IgD-negative memory B cell (primary cell): ENCODE measurements around the gene ABCC2. TPM values are rescaled to one million over a fixed set of nuclear protein-coding genes. Genes with fewer than 3 reads are reported as not detected.
A peak's percentile ranks its signal among the peaks of the same experiment; 100 is the strongest.
"Not testable (repeated sequence)": the region's sequence is repeated elsewhere in the genome, so short reads cannot be mapped to it uniquely, and the experiment has no call there.

ENCODE experiments used
- H3K27ac Mint-ChIP-seq, 3 donors: one replicate each; pipeline ENCODE4 v1.8.0; 2020 to 2022; ENCODE audit warnings: mild to moderate bottlenecking in 3 of 3, mixed read lengths in 3 of 3, moderate library complexity in 1 of 3
- H3K27me3 Mint-ChIP-seq: one replicate; pipeline ENCODE4 v1.8.0; 2021; ENCODE audit warnings: mixed read lengths
- H3K36me3 Mint-ChIP-seq: one replicate; pipeline ENCODE4 v1.8.0; 2020; ENCODE audit warnings: mild to moderate bottlenecking, mixed read lengths
- H3K4me1 Mint-ChIP-seq, 3 donors: one replicate each; pipeline ENCODE4 v1.8.0; 2020 to 2022; ENCODE audit warnings: mixed read lengths in 3 of 3, mild to moderate bottlenecking in 1 of 3
- H3K4me3 Mint-ChIP-seq, 4 donors: one replicate each; pipeline ENCODE4 v1.8.0; 2020 to 2022; ENCODE audit warnings: mild to moderate bottlenecking in 4 of 4, mixed read lengths in 4 of 4, moderate library complexity in 3 of 4
- H3K9me3 Mint-ChIP-seq, 3 donors: one replicate each; pipeline ENCODE4 v1.8.0; 2020 to 2021; ENCODE audit warnings: mixed read lengths in 3 of 3, mild to moderate bottlenecking in 1 of 3
- polyA plus RNA-seq: library from polyadenylated mRNA; unstranded; fragments of 300-500 nt; fragmentation: Illumina TruSeq; gene quantifications from one replicate; pipeline ENCODE4 v1.2.3, GENCODE V29; 2021

The ABCC2 gene
- polyA plus RNA-seq, 1 donor from 2014 or later, result 0.33 TPM

GRCh38 chr10:99845837-99846382, 63.5 kb downstream of the ABCC2 start:
- H3K4me1 Mint-ChIP-seq, result peaks cover 4 to 6% (median 4%) of the 10 kb centered on the region in 3 donors
- H3K9me3 Mint-ChIP-seq, result no peaks in the 10 kb centered on the region
- H3K36me3 Mint-ChIP-seq, result no peaks in the 10 kb centered on the region
- H3K27me3 Mint-ChIP-seq, result no peaks in the 10 kb centered on the region
- H3K4me3 Mint-ChIP-seq, result peak overlapping the region in 1 of 4 donors; percentile 17
- H3K27ac Mint-ChIP-seq, result no peak overlapping the region

DNA sequence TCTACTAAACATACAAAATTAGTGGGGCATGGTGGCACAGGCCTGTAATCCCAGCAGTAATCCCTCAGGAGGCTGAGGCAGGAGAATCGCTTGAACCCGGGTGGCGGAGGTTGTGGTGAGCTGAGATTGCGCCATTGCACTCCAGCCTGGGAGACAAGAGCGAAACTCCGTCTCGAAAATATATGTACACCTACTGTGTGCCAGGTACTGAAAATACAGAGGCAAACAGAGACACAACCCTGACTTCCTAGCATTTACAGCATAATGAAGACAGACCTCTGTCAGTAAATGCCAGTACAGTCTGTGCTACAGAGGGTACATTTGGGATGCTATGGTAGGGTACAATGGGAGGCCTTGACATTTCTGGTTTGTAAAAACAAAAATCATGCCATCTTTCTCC, 66.6 kb downstream of the ABCC2 start:
- H3K27me3 Mint-ChIP-seq, result no peaks in the 10 kb centered on the region
- peaks cover 1% of the 10 kb centered on the region for H3K36me3 Mint-ChIP-seq
- H3K4me3 Mint-ChIP-seq, result no peak overlapping the region
- H3K4me1 Mint-ChIP-seq, result peaks cover 4 to 6% (median 4%) of the 10 kb centered on the region in 3 donors
- H3K27ac Mint-ChIP-seq, result no peak overlapping the region
- H3K9me3 Mint-ChIP-seq, result peaks cover 0 to 8% (median 5%) of the 10 kb centered on the region in 3 donors

DNA sequence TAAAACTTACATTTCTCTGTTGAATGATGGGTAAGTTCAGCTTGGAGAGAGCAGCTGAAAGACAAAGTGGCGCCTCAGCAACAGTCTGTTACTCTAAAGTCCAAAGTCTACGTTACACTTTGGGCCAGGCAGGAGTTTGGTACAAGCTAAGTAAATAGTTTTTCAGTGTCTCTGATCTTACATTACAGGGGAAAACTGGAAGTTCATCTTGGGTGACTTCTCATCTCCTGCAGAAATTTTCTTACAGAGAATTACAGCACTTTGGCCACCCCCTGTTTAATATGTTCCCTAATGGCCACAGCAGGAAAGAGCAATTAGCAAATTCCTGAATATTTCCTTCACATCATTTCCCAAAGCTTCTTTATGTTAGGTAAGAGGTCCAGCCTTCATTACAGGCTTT, 67.1 kb downstream of the ABCC2 start:
- Mint-ChIP-seq H3K36me3 (peaks cover 1% of the 10 kb centered on the region), H3K9me3 (peaks cover 0 to 8% (median 5%) of the 10 kb centered on the region in 3 donors), H3K27me3 (no peaks in the 10 kb centered on the region), H3K4me3 (no peak overlapping the region), H3K27ac (no peak overlapping the region), H3K4me1 (peaks cover 4 to 6% (median 4%) of the 10 kb centered on the region in 3 donors)

- Mint-ChIP-seq H3K9me3 (peaks cover 0 to 8% (median 5%) of the 10 kb centered on the region in 3 donors), H3K4me1 (peaks cover 4 to 6% (median 4%) of the 10 kb centered on the region in 3 donors), H3K27me3 (no peaks in the 10 kb centered on the region), H3K4me3 (no peak overlapping the region), H3K27ac (no peak overlapping the region), H3K36me3 (peaks cover 1% of the 10 kb centered on the region)
These were observed 67.8 kb downstream of the ABCC2 start for GRCh38 chr10:99850021-99850766.

GRCh38 chr10:99850767-99851340, 68.4 kb downstream of the ABCC2 start:
- H3K4me3 Mint-ChIP-seq, result no peak overlapping the region
- peaks cover 0 to 8% (median 5%) of the 10 kb centered on the region in 3 donors for H3K9me3 Mint-ChIP-seq
- peaks cover 2 to 4% (median 2%) of the 10 kb centered on the region in 3 donors for H3K4me1 Mint-ChIP-seq
- H3K27me3 Mint-ChIP-seq, result no peaks in the 10 kb centered on the region
- H3K36me3 Mint-ChIP-seq, result peaks cover 1% of the 10 kb centered on the region
- no peak overlapping the region for H3K27ac Mint-ChIP-seq

DNA sequence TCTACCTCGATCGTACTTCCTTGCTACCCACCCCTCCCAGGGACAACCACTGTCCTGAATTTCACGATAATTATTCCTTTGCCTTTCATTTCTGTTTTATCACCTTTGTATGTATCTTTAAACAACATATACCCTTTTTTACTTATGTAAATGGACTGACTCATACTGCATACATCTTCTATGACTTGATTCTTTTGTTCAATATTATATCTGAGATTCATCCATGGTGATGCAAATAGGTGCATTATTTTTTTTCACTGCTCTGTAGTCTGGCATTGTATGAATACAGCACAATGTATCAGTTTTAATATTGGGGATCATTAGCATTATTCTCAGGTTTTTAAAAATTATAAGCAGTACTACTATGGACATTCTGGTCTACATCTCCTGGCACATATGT, 69.4 kb downstream of the ABCC2 start:
- Mint-ChIP-seq H3K36me3 (peaks cover 1% of the 10 kb centered on the region), H3K27me3 (no peaks in the 10 kb centered on the region), H3K4me3 (no peak overlapping the region), H3K4me1 (peaks cover 0 to 4% (median 0%) of the 10 kb centered on the region in 3 donors), H3K27ac (no peak overlapping the region), H3K9me3 (peaks cover 0 to 8% (median 5%) of the 10 kb centered on the region in 3 donors)

- Mint-ChIP-seq H3K27me3 (no peaks in the 10 kb centered on the region), H3K36me3 (peaks cover 1% of the 10 kb centered on the region), H3K9me3 (peaks cover 0 to 8% (median 5%) of the 10 kb centered on the region in 3 donors), H3K4me1 (peaks cover 0 to 4% (median 0%) of the 10 kb centered on the region in 3 donors), H3K4me3 (no peak overlapping the region), H3K27ac (no peak overlapping the region)
These were observed 70.2 kb downstream of the ABCC2 start for GRCh38 chr10:99852481-99853213.

DNA sequence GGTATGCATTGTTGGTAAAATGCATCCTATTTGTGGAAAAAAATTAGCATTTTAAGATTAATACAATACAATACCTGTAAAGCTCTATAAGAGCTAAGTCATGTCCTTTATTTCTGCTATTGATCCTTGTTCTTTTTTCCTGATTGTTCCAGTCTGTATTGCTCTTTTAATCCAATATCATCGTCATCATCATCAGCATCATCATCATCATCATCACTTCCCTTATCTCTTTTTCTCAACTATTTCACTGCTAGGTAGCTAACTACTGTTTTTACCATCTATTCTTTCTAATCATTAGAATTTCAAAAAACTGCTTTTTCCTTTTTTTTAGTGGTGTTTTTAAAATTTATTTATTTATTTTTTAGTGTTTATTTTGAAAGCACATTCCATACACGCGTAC, 71.2 kb downstream of the ABCC2 start:
- no peaks in the 10 kb centered on the region for H3K27me3 Mint-ChIP-seq
- peaks cover 1% of the 10 kb centered on the region for H3K36me3 Mint-ChIP-seq
- H3K9me3 Mint-ChIP-seq, result peaks cover 0 to 8% (median 5%) of the 10 kb centered on the region in 3 donors
- H3K4me1 Mint-ChIP-seq, result peaks cover 0 to 4% (median 0%) of the 10 kb centered on the region in 3 donors
- no peak overlapping the region for H3K27ac Mint-ChIP-seq
- no peak overlapping the region for H3K4me3 Mint-ChIP-seq

- peaks cover 1% of the 10 kb centered on the region for H3K36me3 Mint-ChIP-seq
- H3K27me3 Mint-ChIP-seq, result no peaks in the 10 kb centered on the region
- H3K9me3 Mint-ChIP-seq, result peaks cover 0 to 8% (median 5%) of the 10 kb centered on the region in 3 donors
- H3K27ac Mint-ChIP-seq, result no peak overlapping the region
- no peak overlapping the region for H3K4me3 Mint-ChIP-seq
- H3K4me1 Mint-ChIP-seq, result peaks cover 0 to 4% (median 0%) of the 10 kb centered on the region in 3 donors
These were observed 72.4 kb downstream of the ABCC2 start for GRCh38 chr10:99854860-99855259.

GRCh38 chr10:99855479-99856071, 73.1 kb downstream of the ABCC2 start:
- Mint-ChIP-seq H3K4me1 (peaks cover 0 to 2% (median 0%) of the 10 kb centered on the region in 3 donors), H3K4me3 (no peak overlapping the region), H3K27ac (no peak overlapping the region), H3K27me3 (no peaks in the 10 kb centered on the region), H3K36me3 (peaks cover 1% of the 10 kb centered on the region), H3K9me3 (peaks cover 0 to 8% (median 5%) of the 10 kb centered on the region in 3 donors)

DNA sequence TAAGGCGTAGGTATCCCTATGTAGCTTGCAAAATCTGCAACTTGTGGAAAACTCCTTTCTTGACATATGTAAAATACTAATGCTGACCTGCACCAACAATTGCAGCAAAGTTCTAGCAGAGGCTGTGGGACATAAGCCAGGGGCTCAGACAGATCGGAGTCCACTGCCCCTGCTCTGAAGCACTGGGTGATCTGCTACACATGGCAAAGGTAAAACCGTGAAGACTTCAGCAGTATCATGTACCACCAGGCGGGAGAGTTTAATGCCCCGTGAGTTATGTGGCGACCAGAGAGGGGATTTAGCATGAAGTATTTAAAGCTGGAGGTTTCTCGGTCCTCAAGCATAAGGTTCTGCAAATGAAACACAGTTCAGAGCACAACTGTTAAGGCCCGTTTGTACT, 76.4 kb downstream of the ABCC2 start:
- no peaks in the 10 kb centered on the region for H3K36me3 Mint-ChIP-seq
- peaks cover 0 to 2% (median 0%) of the 10 kb centered on the region in 3 donors for H3K4me1 Mint-ChIP-seq
- H3K9me3 Mint-ChIP-seq, result no peaks in the 10 kb centered on the region
- no peak overlapping the region for H3K4me3 Mint-ChIP-seq
- H3K27ac Mint-ChIP-seq, result no peak overlapping the region
- peaks cover 4% of the 10 kb centered on the region for H3K27me3 Mint-ChIP-seq

- Mint-ChIP-seq H3K27me3 (peaks cover 8% of the 10 kb centered on the region), H3K4me3 (no peak overlapping the region), H3K27ac (no peak overlapping the region), H3K9me3 (no peaks in the 10 kb centered on the region), H3K4me1 (peaks cover 0 to 2% (median 0%) of the 10 kb centered on the region in 3 donors), H3K36me3 (no peaks in the 10 kb centered on the region)
These were observed 77.1 kb downstream of the ABCC2 start for GRCh38 chr10:99859585-99859984.

- Mint-ChIP-seq H3K4me3 (no peak overlapping the region), H3K36me3 (no peaks in the 10 kb centered on the region), H3K4me1 (peaks cover 0 to 2% (median 0%) of the 10 kb centered on the region in 3 donors), H3K27ac (no peak overlapping the region), H3K9me3 (no peaks in the 10 kb centered on the region), H3K27me3 (peaks cover 11% of the 10 kb centered on the region)
These were observed 78.0 kb downstream of the ABCC2 start for GRCh38 chr10:99860466-99860865.

- H3K27ac Mint-ChIP-seq, result peak overlapping the region in 1 of 3 donors; percentile 1
- peaks cover 24% of the 10 kb centered on the region for H3K27me3 Mint-ChIP-seq
- not testable (repeated sequence) for H3K4me3 Mint-ChIP-seq, H3K36me3 Mint-ChIP-seq, H3K4me1 Mint-ChIP-seq
- peaks cover 0 to 11% (median 7%) of the 10 kb centered on the region in 3 donors for H3K9me3 Mint-ChIP-seq
These were observed 81.2 kb downstream of the ABCC2 start for GRCh38 chr10:99863535-99864240.
